Stomach smooth muscle (tissue), 2 donors: ENCODE results near the gene MGRN1.

Experiments
- H3K27ac ChIP-seq: one replicate; pipeline ENCODE4 v1.7.0; 2013; ENCODE audit warnings: mild to moderate bottlenecking, low read length, inconsistent platforms
- H3K27me3 ChIP-seq, 2 donors: one replicate each; pipeline ENCODE4 v1.7.0; 2013; ENCODE audit warnings: low read length in 2 of 2; ENCODE audit not compliant: insufficient read depth in 2 of 2, control insufficient read depth in 1 of 2
- H3K36me3 ChIP-seq, 2 donors: one replicate each; pipeline ENCODE4 v1.7.0; 2013; ENCODE audit warnings: low read length in 2 of 2; ENCODE audit not compliant: control insufficient read depth in 2 of 2, insufficient read depth in 2 of 2
- H3K4me1 ChIP-seq: one replicate; pipeline ENCODE4 v1.7.0; 2013; ENCODE audit warnings: low read length; ENCODE audit not compliant: control insufficient read depth, insufficient read depth
- H3K4me3 ChIP-seq, 2 donors: one replicate each; pipeline ENCODE4 v1.7.0; 2013; ENCODE audit warnings: low read length in 2 of 2
- H3K9ac ChIP-seq, 2 donors: one replicate each; pipeline ENCODE4 v1.7.0; 2013; ENCODE audit warnings: low read length in 2 of 2, mild to moderate bottlenecking in 1 of 2
- H3K9me3 ChIP-seq, 2 donors: one replicate each; pipeline ENCODE4 v1.7.0; 2013; ENCODE audit warnings: low read length in 2 of 2; ENCODE audit not compliant: control insufficient read depth in 2 of 2
- donor health status: healthy.
- donor health status: Pancreatic carcinoma.

MGRN1 gene

GRCh38 chr16:4684763-4685162, 60.1 kb downstream of the MGRN1 start:
- Histone ChIP-seq H3K4me3 (no peak overlapping the region), H3K27me3 (no peaks in the 10 kb centered on the region), H3K36me3 (peaks cover 11 to 29% of the 10 kb centered on the region in 2 donors), H3K9ac (no peak overlapping the region), H3K4me1 (peaks cover 5% of the 10 kb centered on the region), H3K27ac (no peak overlapping the region), H3K9me3 (no peaks in the 10 kb centered on the region)

- H3K9ac ChIP-seq = no peak overlapping the region
- H3K36me3 ChIP-seq = peaks cover 11 to 28% of the 10 kb centered on the region in 2 donors
- H3K9me3 ChIP-seq = no peaks in the 10 kb centered on the region
- no peaks in the 10 kb centered on the region for H3K27me3 ChIP-seq
- peaks cover 5% of the 10 kb centered on the region for H3K4me1 ChIP-seq
- no peak overlapping the region for H3K27ac ChIP-seq
- H3K4me3 ChIP-seq = no peak overlapping the region
These were observed 60.7 kb downstream of the MGRN1 start for GRCh38 chr16:4685292-4685691.

GRCh38 chr16:4685776-4686496, 61.3 kb downstream of the MGRN1 start:
- H3K4me1 ChIP-seq = peaks cover 5% of the 10 kb centered on the region
- H3K27ac ChIP-seq = no peak overlapping the region
- no peak overlapping the region for H3K4me3 ChIP-seq
- no peak overlapping the region for H3K9ac ChIP-seq
- no peaks in the 10 kb centered on the region for H3K9me3 ChIP-seq
- peaks cover 11 to 27% of the 10 kb centered on the region in 2 donors for H3K36me3 ChIP-seq
- no peaks in the 10 kb centered on the region for H3K27me3 ChIP-seq

GRCh38 chr16:4686497-4687210, 62.0 kb downstream of the MGRN1 start:
- Histone ChIP-seq H3K27me3 (no peaks in the 10 kb centered on the region), H3K27ac (no peak overlapping the region), H3K36me3 (peaks cover 11 to 25% of the 10 kb centered on the region in 2 donors), H3K9ac (no peak overlapping the region), H3K4me1 (peaks cover 5% of the 10 kb centered on the region), H3K9me3 (no peaks in the 10 kb centered on the region), H3K4me3 (no peak overlapping the region)

- no peaks in the 10 kb centered on the region for H3K9me3 ChIP-seq
- no peak overlapping the region for H3K27ac ChIP-seq
- no peaks in the 10 kb centered on the region for H3K27me3 ChIP-seq
- peaks cover 11 to 24% of the 10 kb centered on the region in 2 donors for H3K36me3 ChIP-seq
- H3K4me3 ChIP-seq = no peak overlapping the region
- peaks cover 4% of the 10 kb centered on the region for H3K4me1 ChIP-seq
- H3K9ac ChIP-seq = no peak overlapping the region
These were observed 62.8 kb downstream of the MGRN1 start for GRCh38 chr16:4687416-4687815.

GRCh38 chr16:4687946-4688673, 63.5 kb downstream of the MGRN1 start:
- Histone ChIP-seq H3K4me3 (no peak overlapping the region), H3K9me3 (no peaks in the 10 kb centered on the region), H3K9ac (no peak overlapping the region), H3K36me3 (peaks cover 11 to 23% of the 10 kb centered on the region in 2 donors), H3K27me3 (no peaks in the 10 kb centered on the region), H3K4me1 (peaks cover 7% of the 10 kb centered on the region), H3K27ac (no peak overlapping the region)

- Histone ChIP-seq H3K4me1 (peaks cover 9% of the 10 kb centered on the region), H3K27ac (no peak overlapping the region), H3K36me3 (peaks cover 5 to 22% of the 10 kb centered on the region in 2 donors), H3K9me3 (no peaks in the 10 kb centered on the region), H3K4me3 (no peak overlapping the region), H3K27me3 (no peaks in the 10 kb centered on the region), H3K9ac (no peak overlapping the region)
These were observed 64.0 kb downstream of the MGRN1 start for GRCh38 chr16:4688674-4689045.

GRCh38 chr16:4689091-4689671, 64.6 kb downstream of the MGRN1 start:
- H3K36me3 ChIP-seq = peaks cover 2 to 19% of the 10 kb centered on the region in 2 donors
- H3K9me3 ChIP-seq = no peaks in the 10 kb centered on the region

GRCh38 chr16:4689864-4690704, 65.5 kb downstream of the MGRN1 start:
- no peak overlapping the region for H3K4me3 ChIP-seq
- H3K4me1 ChIP-seq = peaks cover 18% of the 10 kb centered on the region
- H3K36me3 ChIP-seq = peaks cover 0 to 13% of the 10 kb centered on the region in 2 donors
- no peak overlapping the region for H3K27ac ChIP-seq
- H3K9ac ChIP-seq = no peak overlapping the region
- no peaks in the 10 kb centered on the region for H3K9me3 ChIP-seq
- H3K27me3 ChIP-seq = no peaks in the 10 kb centered on the region

More at GRCh38 chr16:4689091-4689671, 64.6 kb downstream of the MGRN1 start:
- no peaks in the 10 kb centered on the region for H3K27me3 ChIP-seq
- no peak overlapping the region for H3K9ac ChIP-seq
- no peak overlapping the region for H3K27ac ChIP-seq
- H3K4me1 ChIP-seq = peaks cover 11% of the 10 kb centered on the region
- no peak overlapping the region for H3K4me3 ChIP-seq
